ENCODE data around the gene ECHS1.

- TF ChIP-seq CTCF (IDR thresholded peaks at IDR 0.05; ENCODE audit: poor library complexity, severe bottlenecking) = no peak
- no peak for TF ChIP-seq EZH2 (IDR thresholded peaks at IDR 0.05; ENCODE audit: borderline replicate concordance, insufficient read depth, low read length, poor library complexity, severe bottlenecking)
- TF ChIP-seq POLR2AphosphoS5 (IDR thresholded peaks at IDR 0.05) = no peak
- no peak for TF ChIP-seq REST (IDR thresholded peaks at IDR 0.05; ENCODE audit: borderline replicate concordance)
- TF ChIP-seq TAF1 (IDR thresholded peaks at IDR 0.05; ENCODE audit: low read depth) = no peak
- no peak for TF ChIP-seq EP300 (conservative IDR thresholded peaks at IDR 0.05; ENCODE audit: poor library complexity, severe bottlenecking)
Observed at GRCh38 chr10:133328358-133329343, 44.5 kb downstream of the ECHS1 start.

Data from neural cell (in vitro differentiated cells).